HepG2 (cell line): ENCODE measurements around the gene KRTAP5-8. TPM values are rescaled to one million over a fixed set of nuclear protein-coding genes. Genes with fewer than 3 reads are reported as not detected.
"Not testable (repeated sequence)": the region's sequence is repeated elsewhere in the genome, so short reads cannot be mapped to it uniquely, and the experiment has no call there.

ENCODE experiments used
- BORCS8-MEF2B ChIP-seq: sonication (generic); formaldehyde crosslinking; IDR thresholded peaks from 2 replicates; pipeline ENCODE4 v1.8.0; 2022; ENCODE audit warnings: mild to moderate bottlenecking, missing genetic modification reagents
- BRD4 ChIP-seq: sonication (generic); formaldehyde crosslinking; IDR thresholded peaks from 2 replicates; pipeline ENCODE4 v1.4.0; 2020; ENCODE audit warnings: missing genetic modification reagents
- GATA4 ChIP-seq: sonication (generic); IDR thresholded peaks from 2 replicates; pipeline ENCODE4 v1.6.1; 2016; ENCODE audit warnings: antibody characterized with exemption, low read depth, borderline replicate concordance
- HIC2 ChIP-seq: sonication (generic); formaldehyde crosslinking; IDR thresholded peaks from 2 replicates; pipeline ENCODE4 v1.9.0; 2022; ENCODE audit warnings: low read depth, missing genetic modification reagents
- LCORL ChIP-seq, 2 experiments: fragments of 450-650 bp in 1 of 2; sonication (generic) in 1 of 2; formaldehyde crosslinking in 1 of 2; IDR thresholded peaks; 2 replicates each; pipeline versions ENCODE4 v1.5.0 to v1.6.1; 2017 to 2020; ENCODE audit warnings: antibody characterized with exemption in 1 of 2, missing genetic modification reagents in 1 of 2
- MAF1 ChIP-seq: sonication (generic); formaldehyde crosslinking; IDR thresholded peaks from 2 replicates; pipeline ENCODE4 v1.5.0; 2020; ENCODE audit warnings: missing genetic modification reagents, borderline replicate concordance
- MIER3 ChIP-seq: IDR thresholded peaks from 2 replicates; pipeline ENCODE4 v1.6.1; 2016; ENCODE audit warnings: missing compliant biosample characterization, borderline replicate concordance
- RBFOX2 ChIP-seq: fragments of 200-400 bp; formaldehyde crosslinking; IDR thresholded peaks from 2 replicates; pipeline ENCODE4 v1.6.1; 2017; ENCODE audit warnings: low read depth, mild to moderate bottlenecking, low read length
- TAF1 ChIP-seq: sonication (generic); formaldehyde crosslinking; IDR thresholded peaks from 2 replicates; pipeline ENCODE4 v1.4.0; 2020; ENCODE audit warnings: missing genetic modification reagents
- TEAD3 ChIP-seq: optimal IDR thresholded peaks from 2 replicates; pipeline ENCODE3; 2016; ENCODE audit warnings: borderline replicate concordance
- YY1 ChIP-seq: IDR thresholded peaks from 2 replicates; pipeline ENCODE4 v1.6.1; 2011; ENCODE audit warnings: low read length, low read depth, moderate library complexity, mild to moderate bottlenecking; ENCODE audit not compliant: insufficient read depth, insufficient replicate concordance
- ZFP91 ChIP-seq: sonication (generic); formaldehyde crosslinking; IDR thresholded peaks from 2 replicates; pipeline ENCODE4 v1.9.0; 2022; ENCODE audit warnings: missing genetic modification reagents, mild to moderate bottlenecking, borderline replicate concordance
- ZKSCAN5 ChIP-seq: sonication (generic); formaldehyde crosslinking; IDR thresholded peaks from 2 replicates; pipeline ENCODE4 v1.5.1; 2020; ENCODE audit warnings: mild to moderate bottlenecking, missing genetic modification reagents
- ZMYM4 ChIP-seq: sonication (generic); formaldehyde crosslinking; IDR thresholded peaks from 2 replicates; pipeline ENCODE4 v1.8.1; 2023; ENCODE audit warnings: mild to moderate bottlenecking, missing genetic modification reagents
- ZNF501 ChIP-seq: sonication (generic); formaldehyde crosslinking; IDR thresholded peaks from 2 replicates; pipeline ENCODE4 v1.5.1; 2020; ENCODE audit warnings: mild to moderate bottlenecking, moderate library complexity, missing genetic modification reagents
- ZNF503 ChIP-seq: sonication (generic); formaldehyde crosslinking; IDR thresholded peaks from 2 replicates; pipeline ENCODE4 v1.4.0; 2020; ENCODE audit warnings: missing genetic modification reagents
- ZNF574 ChIP-seq: sonication (generic); formaldehyde crosslinking; IDR thresholded peaks from 2 replicates; pipeline ENCODE4 v1.4.0; 2020; ENCODE audit warnings: missing genetic modification reagents
- ZNF607 ChIP-seq: sonication (generic); formaldehyde crosslinking; IDR thresholded peaks from 2 replicates; pipeline ENCODE4 v1.5.1; 2020; ENCODE audit warnings: missing genetic modification reagents, mild to moderate bottlenecking, borderline replicate concordance
- ZNF761 ChIP-seq: sonication (generic); formaldehyde crosslinking; conservative IDR thresholded peaks from 2 replicates; pipeline ENCODE4 v1.4.0; 2020; ENCODE audit warnings: mild to moderate bottlenecking, missing genetic modification reagents
- polyA plus RNA-seq, 8 experiments: library from polyadenylated mRNA; depleted of rRNA in 3 of 8; stranded (reverse) in 7 of 8; unstranded in 1 of 8; fragments of >200 nt; fragmentation: Illumina TruSeq in 4 of 8; extraction: Trizol in 4 of 8; gene quantifications; 2 replicates each; pipeline versions ENCODE4 v1.2.1 to v1.2.3, GENCODE V29; 2011 to 2016; ENCODE audit warnings: low read depth in 4 of 8, missing spikeins in 1 of 8, mixed read lengths in 1 of 8; ENCODE audit not compliant: insufficient read depth in 1 of 8
- total RNA-seq, 5 experiments: library from RNA; depleted of rRNA; stranded (reverse); fragments of >200 nt; fragmentation: Illumina TruSeq; extraction: Trizol; gene quantifications; 2 replicates each; pipeline ENCODE4 v1.2.3, GENCODE V29; 2016; ENCODE audit warnings: low read depth in 1 of 5

Gene KRTAP5-8
- total and polyA plus RNA-seq, 2 of the 13 experiments (the other 11 are each of a cell fraction or from before 2014, with no cell fraction given): 0.20 TPM; not detected in 1

GRCh38 chr11:71534711-71535608 lies 2.9 kb upstream of the KRTAP5-8 start (continued):
- peak; percentile 41; the same call in 1 of the 2 replicates for TF ChIP-seq GATA4
- TF ChIP-seq YY1: peak; percentile 20
- peak; percentile 92 for TF ChIP-seq ZKSCAN5 (CRISPR knock-in tag)
- TF ChIP-seq ZMYM4: peak; percentile 16; the same call in 1 of the 2 replicates
- TF ChIP-seq HIC2 (CRISPR knock-in tag): peak; percentile 34; the same call in 1 of the 2 replicates
- TF ChIP-seq TEAD3: peak; percentile 77
- TF ChIP-seq BORCS8-MEF2B (CRISPR knock-in tag): peak; percentile 32; the same call in 1 of the 2 replicates
- TF ChIP-seq ZFP91 (CRISPR knock-in tag): peak; percentile 34; the same call in 1 of the 2 replicates
- TF ChIP-seq ZNF574 (CRISPR knock-in tag): peak; percentile 52
- TF ChIP-seq MAF1: 0 out of 2 replicates have a peak, but pooled peaks have one; percentile 21
- TF ChIP-seq MIER3 (CRISPR knock-in tag): peak; percentile 68; the same call in 1 of the 2 replicates
- TF ChIP-seq TAF1 (CRISPR knock-in tag): peak; percentile 27; the same call in 1 of the 2 replicates
- TF ChIP-seq ZNF607: 0 out of 2 replicates have a peak, but pooled peaks have one; percentile 47
- TF ChIP-seq RBFOX2: 0 out of 2 replicates have a peak, but pooled peaks have one; percentile 37
- TF ChIP-seq BRD4 (CRISPR knock-in tag): peak; percentile 55
- TF ChIP-seq ZNF501 (CRISPR knock-in tag): peak; percentile 65
- TF ChIP-seq ZNF503 (CRISPR knock-in tag): peak; percentile 68; the same call in 1 of the 2 replicates
- TF ChIP-seq LCORL (IDR thresholded peaks at IDR 0.05): not testable (repeated sequence)
- TF ChIP-seq LCORL (CRISPR knock-in tag; IDR thresholded peaks at IDR 0.05): peak; percentile 57
- TF ChIP-seq ZNF761: 0 out of 2 replicates have a peak, but pooled peaks have one; percentile 28
